Tibial nerve (tissue), 3 donors: ENCODE results near the gene IQGAP2.

ENCODE experiments used
- CTCF ChIP-seq, 5 experiments: fragments of 200-600 bp in 3 of 5; fragments of 450-650 bp in 2 of 5; sonication (generic) in 3 of 5; IDR thresholded peaks; one replicate each; pipeline ENCODE4 v1.5.1; 2016 to 2019; ENCODE audit warnings: antibody characterized with exemption in 5 of 5, mild to moderate bottlenecking in 3 of 5, moderate library complexity in 2 of 5
- POLR2A ChIP-seq, 2 donors: fragments of 450-650 bp; IDR thresholded peaks; one replicate each; pipeline ENCODE4 v1.6.1; 2017; ENCODE audit warnings: antibody characterized with exemption in 2 of 2, mild to moderate bottlenecking in 2 of 2, moderate library complexity in 2 of 2

GRCh38 chr5:76495870-76496269 is 92.8 kb downstream of the IQGAP2 start:
- TF ChIP-seq POLR2A (IDR thresholded peaks at IDR 0.05) = no peak
- no peak for TF ChIP-seq CTCF (IDR thresholded peaks at IDR 0.05)
